ENCODE results near the gene RAB36. TPM values are rescaled to one million over a fixed set of nuclear protein-coding genes. Genes with fewer than 3 reads are reported as not detected.

The RAB36 gene
- total RNA-seq, 2 experiments from 2014 or later, result 0.20 to 0.22 TPM

GRCh38 chr22:23150762-23151161 is 5.5 kb downstream of the RAB36 start:
- no peak for TF ChIP-seq CTCF (IDR thresholded peaks at IDR 0.05)
- POLR2A ChIA-PET, result no interaction called here
- DNase-seq, result no peak
- H3K9me3 Mint-ChIP-seq, result no peaks in the 10 kb centered on the region
- CTCF ChIA-PET, result no interaction called here
- peaks cover 8% of the 10 kb centered on the region for H3K4me1 Mint-ChIP-seq (ENCODE audit: low read depth)
- no peaks in the 10 kb centered on the region for H3K27me3 Mint-ChIP-seq
- ATAC-seq, result no peak
- intact Hi-C loops (cut with micrococcal nuclease), result no loop called here
- no peak overlapping the region for H3K4me3 Mint-ChIP-seq
- no peak overlapping the region for H3K27ac Mint-ChIP-seq
- no peaks in the 10 kb centered on the region for H3K36me3 Mint-ChIP-seq (ENCODE audit: low read depth)

DNA sequence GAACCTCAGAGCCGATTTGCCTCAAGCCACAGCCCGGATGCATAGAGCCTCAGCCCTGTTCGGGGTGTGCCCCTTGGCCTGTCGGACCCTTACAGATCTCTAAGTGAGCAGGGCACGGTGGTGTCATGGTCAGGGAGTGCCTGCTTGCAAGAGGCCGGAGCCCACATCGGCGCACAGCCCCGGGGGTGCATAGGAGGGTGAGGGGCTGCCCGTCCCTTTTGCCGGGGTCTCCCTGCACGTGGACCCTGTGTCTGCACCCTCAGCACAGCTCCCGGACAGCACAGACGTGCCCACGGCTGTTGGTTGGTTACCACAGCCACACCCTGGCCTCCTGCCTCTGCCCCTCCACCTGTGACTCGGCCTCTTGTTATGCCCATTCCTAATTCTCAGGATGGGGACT is 6.5 kb downstream of the RAB36 start:
- TF ChIP-seq CTCF (IDR thresholded peaks at IDR 0.05), result no peak
- no peaks in the 10 kb centered on the region for H3K27me3 Mint-ChIP-seq
- H3K9me3 Mint-ChIP-seq, result no peaks in the 10 kb centered on the region
- intact Hi-C loops (cut with micrococcal nuclease), result no loop called here
- no peak overlapping the region for H3K27ac Mint-ChIP-seq
- no peak for DNase-seq
- H3K36me3 Mint-ChIP-seq (ENCODE audit: low read depth), result no peaks in the 10 kb centered on the region
- ChIA-PET POLR2A (no interaction called here), CTCF (no interaction called here)
- H3K4me1 Mint-ChIP-seq (ENCODE audit: low read depth), result peaks cover 8% of the 10 kb centered on the region
- ATAC-seq, result no peak
- H3K4me3 Mint-ChIP-seq, result no peak overlapping the region

- ChIA-PET CTCF (interaction anchor here (0.6 to 0.9 kb wide), 2 partner anchors 129 to 138 kb away, joined by 3 read pairs; no protein-coding TSS in a partner anchor), POLR2A (interaction anchor here (1.3 kb wide), 1 partner anchor 34 kb away, joined by 3 read pairs; no protein-coding TSS in a partner anchor)
- DNase-seq, result no peak
- Mint-ChIP-seq H3K4me3 (no peak overlapping the region), H3K27me3 (no peaks in the 10 kb centered on the region), H3K9me3 (no peaks in the 10 kb centered on the region), H3K4me1 (ENCODE audit: low read depth) (peaks cover 8% of the 10 kb centered on the region), H3K27ac (no peak overlapping the region), H3K36me3 (ENCODE audit: low read depth) (no peaks in the 10 kb centered on the region)
- ATAC-seq, result no peak
- intact Hi-C loops (cut with micrococcal nuclease), result no loop called here
- TF ChIP-seq CTCF (IDR thresholded peaks at IDR 0.05), result no peak
Measured at GRCh38 chr22:23152238-23153114, 7.2 kb downstream of the RAB36 start.

DNA sequence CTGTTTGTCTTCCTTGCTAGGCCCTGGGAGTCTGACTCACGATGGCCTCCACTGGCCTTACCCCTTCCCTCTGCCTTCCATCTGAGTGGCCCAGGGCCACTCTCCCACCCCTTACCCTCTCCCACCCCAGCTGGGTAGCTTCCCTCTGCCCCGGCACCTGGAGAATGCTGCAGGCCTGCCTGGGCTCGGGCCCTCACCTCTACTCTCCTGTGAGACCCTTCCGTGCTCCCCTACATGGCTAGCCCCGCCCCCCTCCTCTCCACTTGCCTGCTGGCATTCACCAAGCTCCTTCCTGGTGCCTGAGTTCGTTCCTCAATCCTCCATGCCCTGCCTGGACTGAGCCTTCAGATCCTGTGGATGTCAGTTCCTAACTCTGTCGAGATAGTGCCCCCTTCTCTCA is 8.7 kb downstream of the RAB36 start:
- no peak overlapping the region for H3K27ac Mint-ChIP-seq
- intact Hi-C loops (cut with micrococcal nuclease), result no loop called here
- no peaks in the 10 kb centered on the region for H3K27me3 Mint-ChIP-seq
- H3K36me3 Mint-ChIP-seq (ENCODE audit: low read depth), result no peaks in the 10 kb centered on the region
- peaks cover 8% of the 10 kb centered on the region for H3K4me1 Mint-ChIP-seq (ENCODE audit: low read depth)
- ATAC-seq, result no peak
- CTCF ChIA-PET, result interaction anchor here (0.8 to 1.5 kb wide), 2 partner anchors 20 to 194 kb away, joined by 3 to 4 read pairs; no protein-coding TSS in a partner anchor
- no peak overlapping the region for H3K4me3 Mint-ChIP-seq
- no peak for TF ChIP-seq CTCF (IDR thresholded peaks at IDR 0.05)
- POLR2A ChIA-PET, result interaction anchor here (0.6 to 1.3 kb wide), 2 partner anchors 18 to 32 kb away, joined by 3 read pairs; no protein-coding TSS in a partner anchor
- H3K9me3 Mint-ChIP-seq, result no peaks in the 10 kb centered on the region
- DNase-seq, result no peak

- H3K27me3 Mint-ChIP-seq, result no peaks in the 10 kb centered on the region
- DNase-seq, result no peak
- ChIA-PET POLR2A (no interaction called here), CTCF (interaction anchor here (0.8 to 1.5 kb wide), 2 partner anchors 20 to 195 kb away, joined by 3 to 4 read pairs; no protein-coding TSS in a partner anchor)
- H3K27ac Mint-ChIP-seq, result no peak overlapping the region
- no peak for TF ChIP-seq CTCF (IDR thresholded peaks at IDR 0.05)
- no peak overlapping the region for H3K4me3 Mint-ChIP-seq
- no peak for ATAC-seq
- H3K9me3 Mint-ChIP-seq, result no peaks in the 10 kb centered on the region
- intact Hi-C loops (cut with micrococcal nuclease), result no loop called here
- peaks cover 8% of the 10 kb centered on the region for H3K4me1 Mint-ChIP-seq (ENCODE audit: low read depth)
- H3K36me3 Mint-ChIP-seq (ENCODE audit: low read depth), result no peaks in the 10 kb centered on the region
Measured at GRCh38 chr22:23154461-23154860, 9.2 kb downstream of the RAB36 start.

Data from activated CD8-positive, alpha-beta T cell treated with anti-CD3 and anti-CD28 coated beads for 36 hours (primary cell).